MM.1S (cell line): ENCODE measurements around the gene ZSCAN23.

Experiments used
- DNase-seq: peaks from one replicate; pipeline ENCODE4 v3.0.0-alpha.2; 2015
- H2AFZ ChIP-seq: fragments of 300-600 bp; sonication (generic); 2 replicates; pipeline ENCODE4 v1.6.0; 2016; ENCODE audit warnings: antibody characterized with exemption, low read length
- H3F3A ChIP-seq: fragments of 300-600 bp; sonication (generic); 2 replicates; pipeline ENCODE4 v1.6.1; 2016; ENCODE audit warnings: mild to moderate bottlenecking, antibody characterized with exemption, low read length, moderate library complexity, mixed read lengths; ENCODE audit not compliant: insufficient read depth
- H3K27ac ChIP-seq: fragments of 300-600 bp; sonication (generic); 2 replicates; pipeline ENCODE4 v1.5.1; 2016; ENCODE audit warnings: mild to moderate bottlenecking, low read length
- H3K27me3 ChIP-seq: fragments of 300-600 bp; sonication (generic); replicated peaks from 2 replicates; pipeline ENCODE4 v1.6.0; 2016; ENCODE audit warnings: low read length; ENCODE audit not compliant: insufficient read depth
- H3K36me3 ChIP-seq: fragments of 300-600 bp; sonication (generic); replicated peaks from 2 replicates; pipeline ENCODE4 v1.6.1; 2016; ENCODE audit warnings: mild to moderate bottlenecking, low read length, mixed read lengths; ENCODE audit not compliant: insufficient read depth
- H3K4me1 ChIP-seq: fragments of 300-600 bp; sonication (generic); 2 replicates; pipeline ENCODE4 v1.6.1; 2016; ENCODE audit warnings: low read length, mixed read lengths
- H3K4me2 ChIP-seq: fragments of 300-600 bp; sonication (generic); 2 replicates; pipeline ENCODE4 v1.6.0; 2016; ENCODE audit warnings: low read depth, low read length
- H3K4me3 ChIP-seq: fragments of 300-600 bp; sonication (generic); 2 replicates; pipeline ENCODE4 v1.5.1; 2016; ENCODE audit warnings: low read length, mixed read lengths
- H3K79me2 ChIP-seq: fragments of 300-600 bp; sonication (generic); 2 replicates; pipeline ENCODE4 v1.6.1; 2016; ENCODE audit warnings: mixed run types, low read length, mixed read lengths
- H3K9ac ChIP-seq: fragments of 300-600 bp; sonication (generic); 2 replicates; pipeline ENCODE4 v1.6.1; 2016; ENCODE audit warnings: low read length, mixed read lengths
- H3K9me2 ChIP-seq: fragments of 300-600 bp; sonication (generic); replicated peaks from 2 replicates; pipeline ENCODE4 v1.6.1; 2016; ENCODE audit warnings: mild to moderate bottlenecking, low read length, mixed read lengths; ENCODE audit not compliant: insufficient read depth
- H3K9me3 ChIP-seq: fragments of 300-600 bp; sonication (generic); replicated peaks from 2 replicates; pipeline ENCODE4 v1.6.1; 2016; ENCODE audit warnings: mild to moderate bottlenecking, low read length, mixed read lengths; ENCODE audit not compliant: insufficient read depth
- H4K20me1 ChIP-seq: fragments of 300-600 bp; sonication (generic); 2 replicates; pipeline ENCODE4 v1.6.1; 2016; ENCODE audit warnings: mild to moderate bottlenecking, low read length, moderate library complexity, mixed read lengths; ENCODE audit not compliant: insufficient read depth
- CTCF ChIP-seq: fragments of 300-600 bp; sonication (generic); IDR thresholded peaks from 2 replicates; pipeline ENCODE4 v1.5.1; 2016; ENCODE audit warnings: antibody characterized with exemption, low read length, mixed read lengths
- EZH2 ChIP-seq: fragments of 300-600 bp; sonication (generic); optimal IDR thresholded peaks from 2 replicates; pipeline ENCODE3; 2017; ENCODE audit warnings: low read depth, mild to moderate bottlenecking, antibody characterized with exemption, low read length, mixed read lengths
- EZH2phosphoT487 ChIP-seq: fragments of 300-600 bp; sonication (generic); IDR thresholded peaks from 2 replicates; pipeline ENCODE4 v1.6.1; 2018; ENCODE audit warnings: antibody characterized with exemption, low read length

ZSCAN23 gene

DNA sequence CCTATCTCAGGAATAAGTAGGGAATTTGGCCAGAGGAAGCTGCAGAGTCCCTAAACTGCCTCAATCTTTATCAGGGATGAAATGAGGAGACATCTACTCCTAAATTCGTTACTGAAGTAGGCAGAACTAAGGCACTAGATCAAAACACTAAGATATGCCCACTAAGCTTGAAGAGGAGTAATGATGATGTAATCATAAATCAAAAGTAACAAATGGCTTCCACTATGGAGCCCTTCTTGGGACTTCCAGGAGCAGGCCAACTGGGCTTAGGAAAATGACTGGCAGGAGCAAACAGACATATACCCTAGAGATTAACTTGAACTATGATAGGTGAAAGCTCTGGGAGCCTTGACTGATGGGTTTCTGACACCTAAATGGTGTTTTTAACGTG lies 59.2 kb downstream of the ZSCAN23 start:
- peak overlapping the region; percentile 80; the same call in 1 of the 2 replicates for H3K4me2 ChIP-seq
- peaks cover 8% of the 10 kb centered on the region; the same call in 1 of the 2 replicates for H3F3A ChIP-seq
- H3K4me3 ChIP-seq = peak overlapping the region; percentile 60; the same call in 1 of the 2 replicates
- no peaks in the 10 kb centered on the region for H3K9me2 ChIP-seq
- H3K4me1 ChIP-seq = peaks cover 6% of the 10 kb centered on the region
- no peak for DNase-seq
- H3K27ac ChIP-seq = no peak overlapping the region; the same call in 1 of the 2 replicates
- H3K79me2 ChIP-seq = no peaks in the 10 kb centered on the region
- H4K20me1 ChIP-seq = no peaks in the 10 kb centered on the region
- H2AFZ ChIP-seq = no peak overlapping the region
- no peaks in the 10 kb centered on the region for H3K9me3 ChIP-seq
- TF ChIP-seq EZH2phosphoT487 = no peak
- no peak for TF ChIP-seq CTCF
- TF ChIP-seq EZH2 = no peak
- H3K9ac ChIP-seq = no peak overlapping the region
- no peaks in the 10 kb centered on the region for H3K36me3 ChIP-seq
- H3K27me3 ChIP-seq = no peaks in the 10 kb centered on the region

- peak overlapping the region; percentile 35; the same call in 1 of the 2 replicates for H3K9ac ChIP-seq
- peak overlapping the region; percentile 60 for H3K4me3 ChIP-seq
- H3K9me2 ChIP-seq = no peaks in the 10 kb centered on the region
- H3K27me3 ChIP-seq = no peaks in the 10 kb centered on the region
- H3K4me1 ChIP-seq = peaks cover 6% of the 10 kb centered on the region
- H4K20me1 ChIP-seq = no peaks in the 10 kb centered on the region
- H2AFZ ChIP-seq = peak overlapping the region; percentile 56
- peak overlapping the region; percentile 54; the same call in 1 of the 2 replicates for H3K27ac ChIP-seq
- H3K36me3 ChIP-seq = no peaks in the 10 kb centered on the region
- peaks cover 8% of the 10 kb centered on the region; the same call in 1 of the 2 replicates for H3F3A ChIP-seq
- peak overlapping the region; percentile 80 for H3K4me2 ChIP-seq
- peak; percentile 91 for DNase-seq
- H3K79me2 ChIP-seq = no peaks in the 10 kb centered on the region
- TF ChIP-seq EZH2 (no peak), EZH2phosphoT487 (no peak), CTCF (peak; percentile 50)
- H3K9me3 ChIP-seq = no peaks in the 10 kb centered on the region
Measured at GRCh38 chr6:28383235-28384142, 59.8 kb downstream of the ZSCAN23 start.
